ENCODE data around the gene SYT12.

- TF ChIP-seq CTCF (IDR thresholded peaks at IDR 0.05; ENCODE audit: insufficient read depth, low read length, poor library complexity, severe bottlenecking) = no peak
- TF ChIP-seq EZH2phosphoT487 (conservative IDR thresholded peaks at IDR 0.05; ENCODE audit: low read length) = no peak
Measured at GRCh38 chr11:66974724-66975404, 48.1 kb upstream of the SYT12 start, which contains the start of gene C11orf86.

All from SU-DHL-6 (cell line).